Activated CD4-positive, alpha-beta T cell treated with anti-CD3 and anti-CD28 coated beads for 48 hours (primary cell): Measurements from ENCODE around the gene MED8.

Experiments
- DNase-seq: peaks from one replicate; pipeline ENCODE4 v3.0.0-alpha.2; 2020

MED8 gene, protein sequence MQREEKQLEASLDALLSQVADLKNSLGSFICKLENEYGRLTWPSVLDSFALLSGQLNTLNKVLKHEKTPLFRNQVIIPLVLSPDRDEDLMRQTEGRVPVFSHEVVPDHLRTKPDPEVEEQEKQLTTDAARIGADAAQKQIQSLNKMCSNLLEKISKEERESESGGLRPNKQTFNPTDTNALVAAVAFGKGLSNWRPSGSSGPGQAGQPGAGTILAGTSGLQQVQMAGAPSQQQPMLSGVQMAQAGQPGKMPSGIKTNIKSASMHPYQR

DNA sequence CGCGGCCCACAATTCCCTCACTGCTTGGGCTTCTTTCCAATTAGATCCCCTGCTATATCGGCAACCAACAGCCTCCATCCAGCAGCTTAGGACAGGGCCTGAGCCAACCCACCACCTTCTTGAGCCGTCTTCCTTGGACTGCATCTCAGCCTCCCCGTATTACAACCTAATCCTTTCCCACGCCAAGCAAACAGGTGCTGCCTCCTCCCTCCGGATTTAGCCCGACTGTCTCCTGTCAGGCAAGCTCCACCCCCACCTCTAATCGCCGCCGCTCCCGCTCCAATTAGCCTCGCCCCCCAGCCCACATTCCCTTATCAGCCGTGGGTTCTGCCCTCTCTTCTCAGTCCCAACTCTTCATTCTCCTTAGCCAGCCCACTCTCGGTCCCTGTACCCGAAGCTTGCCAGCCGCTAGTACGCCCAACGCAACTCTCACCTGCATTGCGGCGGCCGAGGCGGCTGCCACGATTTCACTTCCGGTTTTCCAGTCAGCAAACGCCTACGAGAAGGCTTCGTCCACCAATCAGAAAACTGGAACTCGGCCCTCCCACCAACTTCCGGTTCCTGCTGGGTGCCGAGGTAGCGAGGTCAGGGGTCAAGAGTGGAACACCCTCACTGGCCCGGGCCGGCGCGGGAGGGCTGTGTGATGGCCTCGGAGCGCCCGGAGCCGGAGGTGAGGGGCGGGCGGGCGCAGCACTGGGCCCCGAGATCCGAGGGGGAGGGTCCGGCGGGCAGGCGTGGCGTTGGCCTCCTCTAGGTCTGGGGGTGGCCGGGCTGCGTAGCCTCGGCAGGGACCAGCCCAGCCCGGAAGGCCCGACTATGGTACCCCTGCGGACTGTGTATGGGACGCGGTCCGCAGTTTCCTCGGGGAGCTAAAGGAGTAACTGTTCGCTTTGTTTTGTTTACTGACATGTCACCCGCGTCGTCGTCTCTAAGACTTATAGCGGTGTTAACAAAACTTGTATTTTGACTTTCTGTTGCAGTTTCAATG is at the start of gene MED8, which contains the start of gene SZT2:
TSS of gene MED8 (minus strand) at position 475 of the 988 bp plus-strand sequence. CDS start at position 439, 36 bp downstream.
TSS of gene SZT2 (plus strand) at position 574 of the 988 bp plus-strand sequence. CDS start at position 644, 70 bp downstream.
- DNase-seq, result peak; percentile 95

DNA sequence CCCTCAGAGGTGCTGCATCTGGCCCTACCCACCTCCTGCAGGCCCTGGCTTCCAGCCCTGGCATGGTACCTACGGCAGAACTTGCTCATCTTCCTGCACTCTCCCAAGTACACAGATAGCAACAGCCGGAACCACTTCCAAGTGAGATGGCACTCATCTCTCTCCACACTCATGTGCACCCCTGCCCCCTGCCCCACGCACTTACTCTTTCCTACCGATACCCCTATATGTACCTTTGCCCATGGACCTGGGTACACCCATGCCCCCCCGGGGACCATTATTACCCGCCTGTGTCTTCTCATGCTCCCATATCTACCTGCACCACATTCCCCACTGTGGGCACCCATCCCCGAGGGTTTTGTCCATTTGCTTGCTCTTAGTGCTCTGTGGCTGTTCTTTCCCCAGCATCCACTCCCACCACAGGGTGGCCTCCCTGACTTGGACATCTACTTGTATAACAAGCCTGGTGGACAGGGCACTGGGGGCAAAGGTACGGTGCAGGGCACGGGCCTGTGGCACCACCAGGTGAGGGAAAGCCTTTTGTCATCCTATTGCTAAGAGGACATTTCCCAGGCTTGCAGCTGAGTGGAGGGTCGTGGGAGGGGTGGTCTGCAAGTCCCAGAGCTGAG is 49.5 kb upstream of the MED8 start:
- no peak for DNase-seq

DNA sequence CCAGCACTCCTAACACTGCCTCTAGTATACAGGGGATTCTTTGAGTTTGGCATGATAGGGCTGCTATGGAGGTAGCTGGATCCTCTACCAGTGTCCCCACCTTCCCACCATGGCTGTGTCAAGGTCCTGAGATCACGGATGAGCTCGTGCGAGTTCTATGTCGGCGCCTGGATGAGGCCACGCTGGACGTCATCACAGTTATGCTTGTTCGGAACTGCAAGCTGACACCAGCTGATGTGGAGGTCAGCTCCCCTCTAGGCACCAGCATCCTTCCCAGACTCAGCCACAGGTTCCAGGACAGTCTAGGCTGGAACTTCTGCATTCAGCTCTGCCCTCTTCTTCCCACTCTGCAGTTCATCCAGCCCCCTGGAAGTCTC is 49.0 kb upstream of the MED8 start:
- no peak for DNase-seq

GRCh38 chr1:43438006-43438405 is 48.4 kb upstream of the MED8 start:
- DNase-seq, result no peak

GRCh38 chr1:43437031-43437973 is 47.7 kb upstream of the MED8 start:
- no peak for DNase-seq

GRCh38 chr1:43436371-43436770 is 46.8 kb upstream of the MED8 start:
- no peak for DNase-seq

- no peak for DNase-seq
Observed at GRCh38 chr1:43435146-43436145, 45.8 kb upstream of the MED8 start.

DNA sequence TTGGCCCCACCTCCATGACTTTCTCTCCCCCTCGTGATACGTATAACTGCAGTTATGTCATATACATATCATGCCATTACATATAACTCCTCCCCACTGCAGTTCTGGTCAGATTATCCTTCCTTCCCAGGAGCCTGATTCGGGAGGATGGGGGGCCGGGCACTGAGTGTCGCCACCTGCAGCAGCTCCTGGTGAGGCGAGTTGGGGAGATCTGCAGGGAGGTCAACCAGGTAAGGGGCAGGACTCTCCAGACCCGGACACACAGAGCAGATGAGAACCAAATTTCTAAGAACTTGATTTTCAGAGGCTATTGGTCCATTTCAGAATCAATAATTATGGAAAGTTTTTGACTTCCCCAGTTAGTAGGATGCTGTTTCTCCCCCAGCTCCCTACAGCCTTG is 44.7 kb upstream of the MED8 start:
- no peak for DNase-seq

GRCh38 chr1:43432907-43433306 is 43.3 kb upstream of the MED8 start:
- no peak for DNase-seq

- no peak for DNase-seq
Observed at GRCh38 chr1:43432171-43432860, 42.7 kb upstream of the MED8 start.

- no peak for DNase-seq
Observed at GRCh38 chr1:43431676-43432075, 42.1 kb upstream of the MED8 start.

GRCh38 chr1:43430831-43431230 is 41.2 kb upstream of the MED8 start:
- no peak for DNase-seq

DNA sequence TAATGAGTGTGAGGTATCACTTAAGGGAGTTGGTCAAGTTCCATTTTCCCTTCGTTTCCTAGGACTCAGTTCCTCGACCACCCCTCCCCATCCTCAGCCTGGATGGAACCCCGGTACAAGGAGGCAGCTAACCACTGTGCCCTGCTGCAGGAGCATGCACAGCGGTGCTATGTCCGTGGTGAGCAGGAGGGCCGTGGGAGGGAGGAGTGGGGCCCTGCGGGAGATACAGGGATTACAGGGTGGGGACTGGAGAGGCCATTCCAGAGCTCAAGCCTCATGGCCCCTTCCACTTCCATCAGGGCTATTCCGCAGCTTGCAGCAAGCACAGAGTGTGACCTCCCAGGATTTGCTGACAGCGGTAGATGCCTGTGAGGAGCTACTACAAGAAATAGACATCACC is 38.3 kb upstream of the MED8 start:
- no peak for DNase-seq

DNA sequence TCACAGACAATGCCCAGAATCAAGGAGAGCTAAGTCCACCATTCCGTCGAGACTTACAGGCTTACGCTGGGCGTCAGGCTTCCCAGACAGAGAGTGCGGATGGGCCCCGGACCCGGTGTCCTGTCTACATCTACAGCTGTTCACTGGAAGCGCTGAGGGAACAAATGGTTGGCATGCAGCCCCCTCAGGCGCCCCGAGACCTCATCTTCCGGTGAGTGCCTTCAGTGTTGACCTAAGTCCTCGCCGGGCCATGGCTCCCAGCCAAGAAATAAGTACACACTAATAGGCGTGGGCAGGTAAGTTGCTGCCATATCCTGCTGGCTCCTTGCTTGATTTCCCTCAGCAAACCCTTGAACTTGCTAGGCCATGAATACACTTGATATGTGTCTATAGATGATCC is 37.9 kb upstream of the MED8 start:
- no peak for DNase-seq

GRCh38 chr1:43426221-43426620 is 36.6 kb upstream of the MED8 start:
- DNase-seq, result no peak

- DNase-seq, result no peak
Observed at GRCh38 chr1:43425045-43425444, 35.4 kb upstream of the MED8 start.

DNA sequence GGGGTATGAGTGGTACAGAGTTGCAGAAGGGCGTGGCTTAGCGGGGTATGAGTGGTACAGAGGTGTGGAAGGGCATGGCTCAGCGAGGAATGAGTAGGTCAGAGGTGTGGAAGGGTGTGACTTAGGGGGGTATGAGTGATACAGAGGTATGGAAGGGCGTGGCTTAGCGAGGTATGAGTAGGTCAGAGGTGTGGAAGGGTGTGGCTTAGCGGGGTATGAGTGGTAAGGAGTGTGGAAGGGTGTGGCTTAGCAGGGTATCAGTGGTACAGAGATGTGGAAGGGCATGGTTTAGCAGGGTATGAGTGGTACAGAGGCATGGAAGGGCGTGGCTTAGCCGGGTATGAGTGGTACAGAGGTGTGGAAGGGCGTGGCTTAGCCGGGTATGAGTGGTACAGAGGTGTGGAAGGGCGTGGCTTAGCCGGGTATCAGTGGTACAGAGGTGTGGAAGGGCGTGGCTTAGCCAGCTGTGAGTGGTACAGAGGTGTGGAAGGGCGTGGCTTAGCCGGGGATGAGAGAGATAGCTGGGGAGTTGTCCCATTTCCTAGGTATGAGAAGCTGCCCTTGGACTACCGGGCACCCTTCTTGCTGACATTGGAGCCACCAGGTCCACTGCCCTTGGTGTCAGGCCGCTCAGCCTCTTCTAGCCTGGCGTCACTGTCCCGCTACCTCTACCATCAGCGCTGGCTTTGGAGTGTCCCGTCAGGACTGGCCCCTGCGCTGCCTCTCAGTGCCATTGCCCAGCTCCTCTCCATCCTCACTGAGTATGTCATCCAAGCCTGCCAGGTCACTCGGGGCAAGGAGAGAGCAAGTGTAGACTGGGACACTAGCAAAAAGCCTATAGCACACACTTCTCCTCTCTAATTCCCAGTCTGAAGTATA is 34.3 kb upstream of the MED8 start:
- DNase-seq, result peak; percentile 29

DNA sequence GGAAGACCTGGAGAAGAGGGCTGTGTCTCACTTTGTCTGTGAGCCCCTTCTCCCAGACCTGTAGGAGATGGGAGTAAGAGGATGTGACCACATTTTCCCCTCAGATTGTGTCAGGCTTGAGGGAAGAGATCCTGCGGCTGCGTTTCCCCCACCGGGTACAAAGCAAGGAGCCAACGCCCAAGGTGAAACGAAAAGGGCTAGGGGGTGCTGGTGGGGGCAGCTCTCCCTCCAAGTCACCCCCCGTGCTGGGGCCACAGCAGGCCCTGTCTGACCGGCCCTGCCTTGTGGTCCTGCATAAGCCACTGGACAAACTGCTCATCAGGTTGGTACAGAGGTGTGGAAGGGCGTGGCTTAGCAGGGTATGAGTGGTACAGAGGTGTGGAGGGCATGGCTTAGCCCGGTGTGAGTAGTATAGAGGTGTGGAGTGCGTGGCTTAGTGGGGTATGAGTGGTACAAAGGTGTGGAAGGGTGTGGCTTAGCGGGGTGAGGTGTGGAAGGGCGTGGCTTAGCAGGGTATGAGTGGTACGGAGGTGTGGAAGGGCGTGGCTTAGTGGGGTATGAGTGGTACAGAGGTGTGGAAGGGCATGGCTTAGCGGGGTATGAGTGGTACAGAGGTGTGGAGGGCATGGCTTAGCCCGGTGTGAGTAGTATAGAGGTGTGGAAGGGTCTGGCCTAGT is 33.5 kb upstream of the MED8 start:
- DNase-seq, result no peak
